Measurements from ENCODE around the gene SLC43A2. TPM values are rescaled to one million over a fixed set of nuclear protein-coding genes. Genes with fewer than 3 reads are reported as not detected.

Gene SLC43A2
- total and polyA plus RNA-seq, 10 of the 15 experiments (the other 5 are each of a cell fraction or from before 2014, with no cell fraction given), result 0.03 to 14.0 (median 5.3) TPM

DNA sequence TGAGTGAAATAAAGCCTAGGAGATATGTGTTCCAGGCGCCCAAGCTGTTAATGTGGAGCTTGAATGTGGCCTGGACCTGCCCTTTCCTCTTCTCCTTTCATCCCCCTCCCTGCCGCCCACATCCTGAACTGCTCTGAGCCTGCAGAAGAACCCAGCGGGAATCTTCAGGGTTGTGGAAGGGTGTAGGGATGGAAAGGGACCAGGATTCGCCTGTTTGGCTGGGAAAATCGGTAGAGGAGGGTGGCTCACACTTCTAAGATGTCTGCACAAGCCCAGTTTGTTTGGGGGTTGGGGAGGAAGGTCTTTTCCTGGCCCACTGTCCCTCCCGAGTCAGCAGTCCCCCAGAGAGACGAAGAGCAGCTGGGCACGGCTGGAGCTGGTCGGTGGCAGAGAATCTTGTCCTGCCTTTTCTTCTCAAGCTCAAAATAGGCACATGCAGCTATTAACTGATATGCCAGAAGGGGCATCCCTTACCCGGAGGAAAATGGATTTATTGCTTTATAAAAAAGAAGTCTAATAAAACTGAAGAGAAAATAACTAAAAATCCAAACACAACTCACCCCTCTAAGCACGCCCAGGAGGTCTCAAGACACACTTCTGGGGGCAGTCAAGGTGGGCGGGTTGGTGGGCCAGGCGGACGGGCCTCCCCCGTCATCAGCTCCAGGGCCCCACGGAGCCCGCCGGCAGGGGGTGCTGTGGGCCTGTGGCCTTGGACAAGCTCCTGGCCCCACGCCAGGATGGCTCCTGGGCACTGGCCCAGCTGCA lies 54.5 kb downstream of the SLC43A2 start:
- ChIA-PET SMC1A (ENCODE audit: uncharacterized antibody, unreplicated experiment) (interaction anchor here (0.6 to 3.0 kb wide), 20 partner anchors 15 to 1439 kb away, joined by 3 to 107 read pairs (median 3); partner anchors contain the start of genes RILP, SCARF1 and SLC43A2), POLR2A (interaction anchor here (0.6 to 2.1 kb wide), 8 partner anchors 8 to 59 kb away, joined by 3 to 46 read pairs (median 4); partner anchors contain the start of gene SLC43A2), CTCF (interaction anchor here (0.6 to 11.9 kb wide), 27 partner anchors 9 to 314 kb away, joined by 3 to 380 read pairs (median 4); partner anchors contain the start of genes PITPNA, RILP, SCARF1 and SLC43A2), RAD21 (ENCODE audit: unreplicated experiment) (interaction anchor here (0.6 to 10.1 kb wide), 26 partner anchors 8 to 290 kb away, joined by 3 to 317 read pairs (median 4); partner anchors contain the start of genes PITPNA, RILP, SCARF1 and SLC43A2)
- no peaks in the 10 kb centered on the region for H3K9me3 ChIP-seq (replicated peaks; ENCODE audit: control insufficient read depth, insufficient read depth, low read length)
- DNase-seq (ENCODE audit: low read depth, low spot score) (no peak), FAIRE-seq (no peak), ATAC-seq (peak; percentile 82)
- H3K4me2 ChIP-seq (ENCODE audit: control insufficient read depth, insufficient read depth), result no peak overlapping the region
- in situ Hi-C loops (cut with MboI), result loop anchor here (10.0 kb wide), 1 partner anchor 51 kb away; the partner anchor contains the start of gene SLC43A2
- no peak overlapping the region for H3K9ac ChIP-seq (ENCODE audit: control insufficient read depth, insufficient read depth, low read length)
- H3K4me1 ChIP-seq (ENCODE audit: control insufficient read depth, insufficient read depth, low read length), result peaks cover 10% of the 10 kb centered on the region
- no peaks in the 10 kb centered on the region for H3K79me2 ChIP-seq (ENCODE audit: control insufficient read depth, insufficient read depth, low read length)
- no peaks in the 10 kb centered on the region for H4K20me1 ChIP-seq (ENCODE audit: control insufficient read depth, insufficient read depth)
- no peaks in the 10 kb centered on the region; a peak in 1 of 4 replicates for H3K36me3 ChIP-seq (ENCODE audit: control insufficient read depth in 2 of 2, insufficient read depth in 2 of 2, low read length in 1 of 2)
- H3K27me3 ChIP-seq (replicated peaks in 1 of 2; ENCODE audit: control insufficient read depth in 2 of 2, insufficient read depth in 2 of 2, low read length in 1 of 2), result no peaks in the 10 kb centered on the region
- H3K4me3 ChIP-seq, result no peak overlapping the region
- no TSS peak for BruUV-seq (replicated peaks)
- WGBS (ENCODE audit: insufficient coverage, insufficient replicate concordance, low lambda C conversion rate, missing lambda C conversion rate), result 22% methylated on average over 19 of the region's 19 CpGs
- no peak overlapping the region for H2AFZ ChIP-seq (ENCODE audit: control insufficient read depth, low read depth, low read length)
- intact Hi-C loops (cut with micrococcal nuclease; ENCODE audit: unreplicated experiment), result loop anchor here (1.0 kb wide), 1 partner anchor 55 kb away; no protein-coding TSS in a partner anchor
- no peak overlapping the region for H3K27ac ChIP-seq (ENCODE audit: control insufficient read depth, insufficient read depth)
- peak; percentile 52 to 63; a peak in 3 of 4 replicates for TF ChIP-seq BHLHE40 (IDR thresholded peaks at IDR 0.05; ENCODE audit: borderline replicate concordance in 1 of 2, low read depth in 2 of 2, low read length in 1 of 2)
- peak; percentile 59; the same call in 1 of the 2 replicates for TF ChIP-seq GATAD2B (conservative IDR thresholded peaks at IDR 0.05; ENCODE audit: low read depth)
- TF ChIP-seq BRCA1 (IDR thresholded peaks at IDR 0.05; ENCODE audit: low read depth, low read length), result no peak
- no peak for TF ChIP-seq PAX8 (IDR thresholded peaks at IDR 0.05)
- no peak for TF ChIP-seq NBN (IDR thresholded peaks at IDR 0.05)
- 0 out of 2 replicates have a peak, but pooled peaks have one; percentile 22 for TF ChIP-seq IKZF1 (conservative IDR thresholded peaks at IDR 0.05)
- peak; percentile 92 for TF ChIP-seq RAD21 (IDR thresholded peaks at IDR 0.05; ENCODE audit: insufficient read depth, low read depth, low read length)
- TF ChIP-seq RUNX3 (IDR thresholded peaks at IDR 0.05; ENCODE audit: low read length), result no peak
- no peak for TF ChIP-seq FOXM1 (IDR thresholded peaks at IDR 0.05; ENCODE audit: low read depth, low read length)
- peak; percentile 48; the same call in 1 of the 2 replicates for TF ChIP-seq MXI1 (IDR thresholded peaks at IDR 0.05; ENCODE audit: low read depth, low read length)
- 0 out of 2 replicates have a peak, but pooled peaks have one; percentile 35 for TF ChIP-seq TCF12 (IDR thresholded peaks at IDR 0.05; ENCODE audit: low read depth, low read length)
- TF ChIP-seq, protein P1, sequence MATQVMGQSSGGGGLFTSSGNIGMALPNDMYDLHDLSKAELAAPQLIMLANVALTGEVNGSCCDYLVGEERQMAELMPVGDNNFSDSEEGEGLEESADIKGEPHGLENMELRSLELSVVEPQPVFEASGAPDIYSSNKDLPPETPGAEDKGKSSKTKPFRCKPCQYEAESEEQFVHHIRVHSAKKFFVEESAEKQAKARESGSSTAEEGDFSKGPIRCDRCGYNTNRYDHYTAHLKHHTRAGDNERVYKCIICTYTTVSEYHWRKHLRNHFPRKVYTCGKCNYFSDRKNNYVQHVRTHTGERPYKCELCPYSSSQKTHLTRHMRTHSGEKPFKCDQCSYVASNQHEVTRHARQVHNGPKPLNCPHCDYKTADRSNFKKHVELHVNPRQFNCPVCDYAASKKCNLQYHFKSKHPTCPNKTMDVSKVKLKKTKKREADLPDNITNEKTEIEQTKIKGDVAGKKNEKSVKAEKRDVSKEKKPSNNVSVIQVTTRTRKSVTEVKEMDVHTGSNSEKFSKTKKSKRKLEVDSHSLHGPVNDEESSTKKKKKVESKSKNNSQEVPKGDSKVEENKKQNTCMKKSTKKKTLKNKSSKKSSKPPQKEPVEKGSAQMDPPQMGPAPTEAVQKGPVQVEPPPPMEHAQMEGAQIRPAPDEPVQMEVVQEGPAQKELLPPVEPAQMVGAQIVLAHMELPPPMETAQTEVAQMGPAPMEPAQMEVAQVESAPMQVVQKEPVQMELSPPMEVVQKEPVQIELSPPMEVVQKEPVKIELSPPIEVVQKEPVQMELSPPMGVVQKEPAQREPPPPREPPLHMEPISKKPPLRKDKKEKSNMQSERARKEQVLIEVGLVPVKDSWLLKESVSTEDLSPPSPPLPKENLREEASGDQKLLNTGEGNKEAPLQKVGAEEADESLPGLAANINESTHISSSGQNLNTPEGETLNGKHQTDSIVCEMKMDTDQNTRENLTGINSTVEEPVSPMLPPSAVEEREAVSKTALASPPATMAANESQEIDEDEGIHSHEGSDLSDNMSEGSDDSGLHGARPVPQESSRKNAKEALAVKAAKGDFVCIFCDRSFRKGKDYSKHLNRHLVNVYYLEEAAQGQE (IDR thresholded peaks at IDR 0.05; ENCODE audit: low read depth, low read length), result no peak
- no peak for TF ChIP-seq NR2C2 (IDR thresholded peaks at IDR 0.05; ENCODE audit: borderline replicate concordance, control insufficient read depth, insufficient read length, low read depth)
- no peak for TF ChIP-seq FOS (IDR thresholded peaks at IDR 0.05; ENCODE audit: borderline replicate concordance, extremely low read depth, insufficient read length)
- TF ChIP-seq MEF2B (IDR thresholded peaks at IDR 0.05; ENCODE audit: partially characterized antibody, poor library complexity, severe bottlenecking), result no peak
- TF ChIP-seq MTA2 (IDR thresholded peaks at IDR 0.05; ENCODE audit: low read depth), result no peak
- TF ChIP-seq, protein P2, sequence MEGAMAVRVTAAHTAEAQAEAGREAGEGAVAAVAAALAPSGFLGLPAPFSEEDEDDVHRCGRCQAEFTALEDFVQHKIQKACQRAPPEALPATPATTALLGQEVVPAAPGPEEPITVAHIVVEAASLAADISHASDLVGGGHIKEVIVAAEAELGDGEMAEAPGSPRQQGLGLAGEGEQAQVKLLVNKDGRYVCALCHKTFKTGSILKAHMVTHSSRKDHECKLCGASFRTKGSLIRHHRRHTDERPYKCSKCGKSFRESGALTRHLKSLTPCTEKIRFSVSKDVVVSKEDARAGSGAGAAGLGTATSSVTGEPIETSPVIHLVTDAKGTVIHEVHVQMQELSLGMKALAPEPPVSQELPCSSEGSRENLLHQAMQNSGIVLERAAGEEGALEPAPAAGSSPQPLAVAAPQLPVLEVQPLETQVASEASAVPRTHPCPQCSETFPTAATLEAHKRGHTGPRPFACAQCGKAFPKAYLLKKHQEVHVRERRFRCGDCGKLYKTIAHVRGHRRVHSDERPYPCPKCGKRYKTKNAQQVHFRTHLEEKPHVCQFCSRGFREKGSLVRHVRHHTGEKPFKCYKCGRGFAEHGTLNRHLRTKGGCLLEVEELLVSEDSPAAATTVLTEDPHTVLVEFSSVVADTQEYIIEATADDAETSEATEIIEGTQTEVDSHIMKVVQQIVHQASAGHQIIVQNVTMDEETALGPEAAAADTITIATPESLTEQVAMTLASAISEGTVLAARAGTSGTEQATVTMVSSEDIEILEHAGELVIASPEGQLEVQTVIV (IDR thresholded peaks at IDR 0.05; ENCODE audit: borderline replicate concordance, partially characterized antibody), result no peak

All from GM12878 (cell line).